ENCODE results near the gene KDM4B.

DNA sequence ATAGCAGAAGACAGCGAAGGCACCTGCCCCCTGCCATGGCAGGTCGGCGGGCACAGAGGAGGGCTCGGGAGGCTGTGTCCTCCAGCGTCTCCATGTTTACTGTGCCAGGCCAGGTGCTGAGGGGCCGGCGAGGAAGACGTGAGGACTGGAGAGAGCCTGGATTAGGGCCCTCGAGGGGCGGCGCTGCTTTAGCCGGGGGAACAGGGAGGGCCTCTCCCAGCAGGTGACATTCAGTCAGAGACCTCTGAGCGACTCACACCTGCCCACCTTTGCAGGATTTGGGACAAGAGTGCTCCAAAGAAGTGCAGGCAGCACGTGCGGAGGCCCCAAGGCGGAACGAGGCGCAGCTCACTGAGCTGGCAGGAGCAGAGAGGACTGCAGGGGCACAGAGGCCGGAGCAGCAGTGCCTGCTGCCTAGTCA lies 17.6 kb downstream of the KDM4B start:
- no peak for TF ChIP-seq EP300 (IDR thresholded peaks at IDR 0.05)
- TF ChIP-seq, protein P1, sequence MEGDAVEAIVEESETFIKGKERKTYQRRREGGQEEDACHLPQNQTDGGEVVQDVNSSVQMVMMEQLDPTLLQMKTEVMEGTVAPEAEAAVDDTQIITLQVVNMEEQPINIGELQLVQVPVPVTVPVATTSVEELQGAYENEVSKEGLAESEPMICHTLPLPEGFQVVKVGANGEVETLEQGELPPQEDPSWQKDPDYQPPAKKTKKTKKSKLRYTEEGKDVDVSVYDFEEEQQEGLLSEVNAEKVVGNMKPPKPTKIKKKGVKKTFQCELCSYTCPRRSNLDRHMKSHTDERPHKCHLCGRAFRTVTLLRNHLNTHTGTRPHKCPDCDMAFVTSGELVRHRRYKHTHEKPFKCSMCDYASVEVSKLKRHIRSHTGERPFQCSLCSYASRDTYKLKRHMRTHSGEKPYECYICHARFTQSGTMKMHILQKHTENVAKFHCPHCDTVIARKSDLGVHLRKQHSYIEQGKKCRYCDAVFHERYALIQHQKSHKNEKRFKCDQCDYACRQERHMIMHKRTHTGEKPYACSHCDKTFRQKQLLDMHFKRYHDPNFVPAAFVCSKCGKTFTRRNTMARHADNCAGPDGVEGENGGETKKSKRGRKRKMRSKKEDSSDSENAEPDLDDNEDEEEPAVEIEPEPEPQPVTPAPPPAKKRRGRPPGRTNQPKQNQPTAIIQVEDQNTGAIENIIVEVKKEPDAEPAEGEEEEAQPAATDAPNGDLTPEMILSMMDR (IDR thresholded peaks at IDR 0.05) = no peak
- no peak for TF ChIP-seq POLR2A (IDR thresholded peaks at IDR 0.05)
